ENCODE data around the gene EXOC1.

EXOC1 gene

GRCh38 chr4:55849724-55850123 is 3.7 kb upstream of the EXOC1 start:
- DNase-seq (ENCODE audit: low read depth in 1 of 2, low spot score in 1 of 2) = no peak

GRCh38 chr4:55851885-55852284 is 1.6 kb upstream of the EXOC1 start:
- no peak for DNase-seq (ENCODE audit: low read depth in 1 of 2, low spot score in 1 of 2)

- no peak for DNase-seq (ENCODE audit: low read depth in 1 of 2, low spot score in 1 of 2)
These were observed 681 bp downstream of the EXOC1 start for GRCh38 chr4:55854129-55854528.

- no peak for DNase-seq (ENCODE audit: low read depth in 1 of 2, low spot score in 1 of 2)
These were observed 4.1 kb downstream of the EXOC1 start for GRCh38 chr4:55857586-55857985.

GRCh38 chr4:55859711-55860110 is 6.3 kb downstream of the EXOC1 start:
- no peak for DNase-seq (ENCODE audit: low read depth in 1 of 2, low spot score in 1 of 2)

GRCh38 chr4:55864577-55865223 is 11.3 kb downstream of the EXOC1 start:
- DNase-seq (ENCODE audit: low read depth in 1 of 2, low spot score in 1 of 2) = no peak

- no peak for DNase-seq (ENCODE audit: low read depth in 1 of 2, low spot score in 1 of 2)
These were observed 11.9 kb downstream of the EXOC1 start for GRCh38 chr4:55865228-55865806.

GRCh38 chr4:55866290-55866907 is 13.0 kb downstream of the EXOC1 start:
- no peak for DNase-seq (ENCODE audit: low read depth in 1 of 2, low spot score in 1 of 2)

GRCh38 chr4:55866973-55867574 is 13.6 kb downstream of the EXOC1 start:
- no peak for DNase-seq (ENCODE audit: low read depth in 1 of 2, low spot score in 1 of 2)

- DNase-seq (ENCODE audit: low read depth in 1 of 2, low spot score in 1 of 2) = no peak
These were observed 15.2 kb downstream of the EXOC1 start for GRCh38 chr4:55868581-55869090.

GRCh38 chr4:55871299-55871800 is 17.9 kb downstream of the EXOC1 start:
- DNase-seq (ENCODE audit: low read depth in 1 of 2, low spot score in 1 of 2) = no peak

GRCh38 chr4:55874831-55875230 is 21.4 kb downstream of the EXOC1 start:
- DNase-seq (ENCODE audit: low read depth in 1 of 2, low spot score in 1 of 2) = no peak

GRCh38 chr4:55876387-55876786 is 22.9 kb downstream of the EXOC1 start:
- no peak for DNase-seq (ENCODE audit: low read depth in 1 of 2, low spot score in 1 of 2)

- DNase-seq (ENCODE audit: low read depth in 1 of 2, low spot score in 1 of 2) = no peak
These were observed 25.8 kb downstream of the EXOC1 start for GRCh38 chr4:55879224-55879623.

- DNase-seq (ENCODE audit: low read depth in 1 of 2, low spot score in 1 of 2) = no peak
These were observed 27.3 kb downstream of the EXOC1 start for GRCh38 chr4:55880652-55881280.

GRCh38 chr4:55884093-55884850 is 30.8 kb downstream of the EXOC1 start:
- no peak for DNase-seq (ENCODE audit: low read depth in 1 of 2, low spot score in 1 of 2)

GRCh38 chr4:55884851-55885219 is 31.4 kb downstream of the EXOC1 start:
- no peak for DNase-seq (ENCODE audit: low read depth in 1 of 2, low spot score in 1 of 2)

- DNase-seq (ENCODE audit: low read depth in 1 of 2, low spot score in 1 of 2) = no peak
These were observed 34.1 kb downstream of the EXOC1 start for GRCh38 chr4:55887594-55887993.

GRCh38 chr4:55892156-55892555 is 38.7 kb downstream of the EXOC1 start:
- no peak for DNase-seq (ENCODE audit: low read depth in 1 of 2, low spot score in 1 of 2)

GRCh38 chr4:55896622-55897021 is 43.2 kb downstream of the EXOC1 start:
- DNase-seq (ENCODE audit: low read depth in 1 of 2, low spot score in 1 of 2) = no peak

- DNase-seq (ENCODE audit: low read depth in 1 of 2, low spot score in 1 of 2) = no peak
These were observed 49.2 kb downstream of the EXOC1 start for GRCh38 chr4:55902677-55903076.

Data from activated T-helper 1 cell treated with anti-CD3 and anti-CD28 coated beads, Interleukin-2, amount 50 U/mL, for 16 hours (primary cell).